Endothelial cell of hepatic sinusoid (primary cell): ENCODE measurements around the gene GLT8D2.

ENCODE experiments used
- in situ Hi-C: cut with HindIII; loops from 2 replicates; pipeline ENCODE4 v1.10.0; 2017; ENCODE audit warnings: low sequenced_read_pairs

The GLT8D2 gene

DNA sequence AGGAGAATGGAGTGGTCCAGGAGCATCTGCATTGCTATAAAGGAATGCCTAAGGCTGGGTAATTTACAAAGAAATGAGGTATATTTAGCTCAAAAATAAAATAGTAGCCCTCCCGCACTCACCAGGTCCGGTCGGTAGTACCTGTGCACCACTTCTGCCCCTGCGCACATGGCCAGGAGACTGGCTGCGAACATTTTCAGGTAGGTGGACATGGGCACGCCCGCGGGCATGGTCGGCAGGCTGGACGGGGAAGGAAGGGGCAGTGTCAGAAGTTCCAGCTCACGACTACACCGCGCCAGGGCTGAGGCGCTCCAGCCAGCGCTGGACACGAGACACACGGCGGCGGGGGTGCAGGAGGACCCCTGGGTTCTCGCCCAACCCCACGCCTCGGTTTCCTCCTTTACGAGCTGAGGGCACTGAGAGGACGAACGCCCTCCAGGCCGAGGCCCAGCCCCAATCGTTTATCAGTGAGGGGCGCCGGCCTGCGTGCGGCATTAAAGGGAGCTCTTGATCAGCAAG, 93.4 kb downstream of the GLT8D2 start:
- in situ Hi-C loops: no loop called here

DNA sequence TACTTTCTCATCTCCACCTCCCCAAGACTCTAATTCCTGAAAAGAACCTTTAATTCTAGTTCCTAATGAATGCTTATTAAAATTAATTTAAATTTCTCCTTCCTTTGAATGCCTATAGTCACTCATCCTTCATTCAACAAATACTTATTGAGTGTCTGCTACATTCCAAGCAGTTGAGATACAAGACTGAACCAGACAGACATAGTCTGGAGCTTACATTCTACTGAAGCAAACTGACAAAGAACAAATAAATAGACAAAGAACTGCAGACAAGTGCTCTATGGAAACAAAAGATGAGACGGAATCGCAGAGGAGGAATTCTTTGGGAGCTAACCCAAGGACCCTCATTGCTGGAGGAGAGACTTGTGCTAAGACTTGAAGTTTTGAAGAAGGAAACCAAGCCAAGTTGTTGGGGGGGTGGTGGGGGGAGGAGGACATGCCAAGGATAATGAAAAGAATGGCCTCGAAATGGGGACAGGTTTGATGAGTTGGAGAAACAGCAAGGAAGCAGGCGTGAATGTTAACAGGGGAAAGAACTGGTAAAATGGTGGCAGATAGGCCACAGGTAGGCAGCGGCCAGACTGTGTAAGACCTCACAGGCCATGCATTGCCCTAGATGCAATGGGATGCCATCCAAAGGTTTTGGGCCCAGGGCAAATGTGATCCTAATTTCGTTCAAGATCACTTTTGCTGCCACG, 94.0 kb downstream of the GLT8D2 start:
- in situ Hi-C loops: no loop called here

DNA sequence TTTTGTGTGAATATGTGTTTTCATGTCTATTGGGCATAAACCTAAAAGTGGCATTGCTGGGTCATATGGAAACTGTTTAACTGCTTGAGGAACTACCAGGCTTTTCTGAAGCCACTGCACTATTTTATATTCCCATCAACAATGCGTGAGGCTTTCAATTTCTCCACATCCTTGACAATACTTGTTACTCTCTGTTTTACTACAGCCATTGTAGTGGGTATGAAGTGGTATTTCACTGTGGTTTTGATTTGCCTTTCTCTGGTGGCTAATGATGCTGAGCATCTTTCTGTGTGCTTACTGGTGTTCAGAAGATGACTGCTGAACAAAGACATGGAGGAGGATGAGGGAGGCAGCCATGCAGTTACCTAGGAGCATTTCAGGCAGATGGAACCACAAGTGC, 97.5 kb downstream of the GLT8D2 start:
- in situ Hi-C loops: no loop called here

DNA sequence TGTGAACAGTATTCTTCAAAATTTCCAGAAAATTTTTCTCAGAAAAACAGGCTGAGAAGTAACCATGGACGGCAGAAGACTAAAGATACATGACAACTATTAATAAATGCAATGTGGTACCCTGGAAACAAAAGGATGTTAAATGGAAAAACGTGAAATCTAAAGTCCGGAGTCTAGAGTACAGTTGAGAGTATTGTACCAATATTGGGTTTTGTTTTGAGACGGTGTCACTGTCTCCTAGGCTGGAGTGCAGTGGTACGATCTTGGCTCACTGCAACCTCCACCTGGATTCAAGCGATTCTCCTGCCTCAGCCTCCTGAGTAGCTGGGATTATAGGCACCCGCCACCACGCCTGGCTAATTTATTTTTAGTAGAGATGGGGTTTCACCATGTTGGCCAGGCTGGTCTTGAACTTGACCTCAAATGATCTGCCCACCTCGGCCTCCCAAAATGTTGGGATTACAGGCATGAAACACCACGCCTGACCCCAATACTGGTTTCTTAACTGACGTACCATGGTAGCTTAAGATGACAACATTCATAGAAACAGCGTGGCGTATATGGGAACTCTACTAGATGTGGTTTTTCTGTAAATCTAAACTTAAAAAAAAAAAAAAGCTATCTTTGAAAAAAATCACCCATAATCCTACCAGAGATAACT, 101.1 kb downstream of the GLT8D2 start:
- in situ Hi-C loops: no loop called here

DNA sequence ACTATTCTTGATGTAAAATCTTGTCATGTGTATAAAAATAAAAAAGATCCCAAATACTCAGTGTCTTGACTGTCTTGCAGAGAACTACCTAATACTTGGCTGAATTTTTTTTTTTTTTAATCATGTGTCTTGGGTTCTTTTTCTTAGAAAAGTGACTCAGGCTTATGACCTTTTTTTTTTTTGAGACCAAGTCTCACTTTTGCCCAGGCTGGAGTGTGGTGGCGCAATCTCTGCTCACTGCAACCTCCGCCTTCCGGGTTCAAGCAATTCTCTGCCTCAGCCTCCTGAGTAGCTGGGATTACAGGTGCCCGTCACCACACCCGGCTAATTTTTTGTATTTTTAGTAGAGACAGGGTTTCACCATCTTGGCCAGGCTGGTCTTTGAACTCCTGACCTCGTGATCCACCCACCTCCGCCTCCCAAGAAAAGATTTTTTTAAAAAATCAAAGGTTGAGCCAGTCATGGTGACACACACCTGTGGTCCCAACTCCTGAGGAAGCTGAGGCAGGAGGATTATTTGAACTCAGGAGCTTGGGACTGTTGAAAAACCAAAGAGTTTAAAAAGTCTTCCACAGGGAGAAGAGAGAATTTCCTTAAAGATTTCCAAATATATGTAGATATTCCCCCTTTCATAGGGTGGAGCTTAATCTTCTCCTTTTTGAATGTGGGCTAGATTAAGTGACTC, 102.0 kb downstream of the GLT8D2 start:
- in situ Hi-C loops: no loop called here

DNA sequence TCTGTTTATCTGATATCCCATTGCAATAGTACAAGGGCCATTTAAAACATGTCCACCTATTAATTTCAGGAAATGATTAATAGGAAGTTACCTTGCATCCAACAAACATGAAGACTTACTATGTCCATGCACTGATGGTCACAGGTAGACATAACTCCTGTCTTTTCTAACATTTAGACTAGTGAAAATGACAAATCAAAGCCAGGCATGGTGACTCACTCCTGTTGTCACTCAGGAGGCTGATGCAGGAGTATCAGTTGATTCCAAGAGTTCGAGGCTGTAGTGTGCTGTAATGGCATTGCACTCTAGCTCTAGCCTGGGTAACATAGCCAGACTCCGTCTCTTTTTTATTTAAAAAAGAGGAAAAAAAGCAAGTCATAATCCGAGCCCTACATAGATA, 105.0 kb downstream of the GLT8D2 start:
- in situ Hi-C loops: no loop called here
